Iris pigment epithelial cell (primary cell): Measurements from ENCODE around the gene PBXIP1.
A peak's percentile ranks its signal among the peaks of the same experiment; 100 is the strongest.

Experiments
- DNase-seq: peaks from one replicate; pipeline ENCODE4 v3.0.0-alpha.2; 2011; ENCODE audit warnings: low read depth

The PBXIP1 gene

DNA sequence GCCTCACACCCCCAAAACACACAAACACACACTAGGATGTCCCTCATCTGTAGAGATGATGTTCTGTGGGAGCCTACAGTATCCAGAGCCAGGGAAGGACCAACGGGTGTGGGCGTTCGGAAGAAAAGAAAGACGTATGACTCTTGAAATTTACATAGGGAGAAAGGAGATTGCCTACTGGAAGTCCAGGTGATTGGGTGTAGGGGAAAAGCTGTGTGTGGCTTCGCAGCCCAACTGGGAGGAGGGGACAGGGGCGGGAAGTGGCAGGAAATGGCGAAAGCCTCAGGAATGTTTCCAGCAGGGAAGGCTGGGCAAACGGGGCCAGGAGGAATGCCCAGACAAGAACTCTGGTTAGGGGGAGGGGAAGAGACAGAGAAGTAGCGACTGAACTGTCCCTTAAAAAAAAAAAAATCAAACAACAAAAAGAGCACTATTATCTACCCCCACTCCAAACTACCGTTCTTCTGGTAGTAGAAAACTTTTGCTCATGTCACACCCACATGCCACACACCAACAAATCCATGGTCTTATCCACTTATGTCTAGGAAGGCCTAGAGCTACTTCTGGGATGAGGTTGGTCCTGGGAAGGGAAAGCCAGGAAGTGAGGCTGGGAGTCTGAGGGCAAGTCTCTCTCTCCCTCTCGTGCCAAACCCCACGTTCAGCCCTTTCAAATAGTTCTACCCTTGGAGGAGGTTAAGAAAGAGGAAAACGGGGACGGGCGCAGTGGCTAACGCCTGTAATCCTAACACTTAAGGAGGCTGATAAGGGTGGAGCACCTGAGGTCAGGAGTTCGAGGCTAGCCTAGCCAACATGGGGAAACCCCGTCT lies 16.8 kb upstream of the PBXIP1 start:
- DNase-seq, result peak; percentile 90

GRCh38 chr1:154972213-154972516 lies 16.3 kb upstream of the PBXIP1 start:
- no peak for DNase-seq

DNA sequence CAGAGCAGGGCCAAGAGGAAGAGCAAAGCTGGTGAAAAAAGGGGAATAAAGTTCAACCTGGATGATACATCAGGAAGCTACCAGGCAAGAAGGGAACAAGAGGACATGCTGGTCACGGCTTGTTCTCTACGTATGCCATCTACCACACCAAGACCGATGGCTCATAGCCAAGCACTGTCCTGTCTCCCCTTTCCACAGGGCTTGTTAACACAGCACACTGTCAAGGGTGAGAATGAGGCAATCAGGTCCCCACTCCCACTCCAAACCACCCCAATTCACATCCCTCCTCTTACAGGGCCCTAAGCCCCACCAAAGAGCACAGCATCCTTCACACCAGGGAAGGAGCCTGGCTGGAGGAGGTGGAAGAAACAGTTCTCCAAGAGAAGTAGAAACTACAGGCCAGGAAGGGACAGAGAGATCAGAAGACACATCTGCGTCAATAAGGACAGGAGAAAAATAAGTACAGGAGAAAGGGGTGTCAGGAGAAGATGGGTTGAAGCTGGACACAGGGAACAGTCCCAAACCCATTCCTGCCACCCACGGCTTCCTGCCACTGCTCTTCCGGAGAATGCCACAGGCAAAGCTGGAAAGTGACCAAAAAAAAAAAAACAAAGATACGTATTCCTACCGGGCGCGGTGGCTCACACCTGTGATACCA lies 15.6 kb upstream of the PBXIP1 start:
- DNase-seq, result peak; percentile 58

DNA sequence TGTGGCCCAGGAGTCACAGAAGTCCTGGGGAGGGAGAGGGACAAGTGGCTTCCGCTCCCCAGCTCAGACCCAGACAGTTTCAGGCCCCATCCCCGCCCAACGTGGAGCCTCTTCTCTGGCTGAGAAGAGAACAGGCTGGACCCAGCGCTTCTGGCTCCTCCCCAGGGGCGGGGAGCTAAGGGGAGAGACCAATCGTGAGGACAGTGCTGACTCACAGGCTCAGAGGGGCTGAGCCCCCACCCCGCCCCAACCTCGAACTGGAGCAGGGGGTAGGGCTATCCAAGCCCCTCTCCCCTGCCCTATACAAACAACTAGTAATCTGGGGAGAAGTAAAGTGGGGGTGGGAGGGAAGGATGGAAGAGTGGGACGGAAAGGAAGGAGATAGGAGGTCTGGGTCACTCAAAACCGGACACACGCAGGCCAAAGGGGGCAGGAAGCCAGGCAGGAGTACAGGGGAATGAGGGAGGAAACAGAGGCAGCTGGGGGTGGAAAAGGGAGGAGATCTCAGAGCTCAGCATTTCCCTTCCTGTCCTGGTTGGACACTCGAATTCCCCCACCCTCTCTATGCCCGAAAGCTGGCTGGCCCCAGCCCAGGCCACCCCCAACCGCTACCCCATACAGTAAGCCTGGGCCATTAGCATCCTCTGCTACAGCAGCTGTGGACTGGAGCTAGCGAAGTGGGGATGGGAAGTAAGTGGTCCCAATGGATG lies 14.9 kb upstream of the PBXIP1 start, which contains the start of gene SHC1:
SHC1 (minus strand) TSS at position 117 of the 710 bp plus-strand sequence. CDS start 221 bp downstream, outside the sequence.
- DNase-seq, result peak; percentile 95

- DNase-seq, result no peak
Measured at GRCh38 chr1:154969860-154970452, 14.1 kb upstream of the PBXIP1 start.

DNA sequence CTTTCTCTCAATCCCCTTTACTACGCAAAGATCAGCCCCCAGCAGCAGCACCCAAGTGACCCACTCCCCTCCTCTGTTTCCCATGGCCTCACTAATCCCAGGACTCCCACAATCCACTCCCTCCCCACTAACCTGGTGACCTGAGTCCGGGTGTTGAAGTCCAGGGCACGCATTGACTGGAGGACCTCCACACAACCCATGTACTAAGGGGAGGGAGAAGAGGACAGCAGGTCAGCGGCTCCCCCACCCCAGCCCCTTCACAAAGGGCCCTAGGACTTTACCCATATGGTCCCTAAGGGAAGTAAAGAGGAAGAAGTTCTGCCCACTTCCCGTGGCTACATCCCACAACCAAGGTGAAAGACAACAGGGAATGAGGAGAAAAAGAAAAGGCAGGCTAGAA lies 13.3 kb upstream of the PBXIP1 start:
- DNase-seq, result no peak

DNA sequence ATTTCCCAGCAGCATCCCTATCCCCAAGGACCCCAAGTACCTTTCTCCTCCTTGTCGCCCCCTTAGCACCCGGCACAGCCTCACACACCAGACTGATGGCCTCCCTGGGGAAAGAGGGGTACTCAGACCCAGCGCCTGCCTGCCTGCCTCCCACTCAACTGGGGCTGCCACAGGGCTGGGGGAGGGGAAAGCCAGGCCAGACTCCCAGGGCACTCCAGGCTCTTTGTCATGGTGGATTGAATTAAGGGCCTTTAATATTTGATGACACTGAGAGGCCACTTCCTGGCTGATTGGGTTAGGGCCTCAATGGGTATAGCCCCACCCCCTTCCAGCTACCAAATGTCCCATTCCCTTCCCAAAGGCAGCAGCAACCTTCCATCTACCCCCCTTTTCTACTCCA lies 12.8 kb upstream of the PBXIP1 start:
- DNase-seq, result no peak

- DNase-seq, result no peak
Measured at GRCh38 chr1:154967331-154967950, 11.5 kb upstream of the PBXIP1 start.

DNA sequence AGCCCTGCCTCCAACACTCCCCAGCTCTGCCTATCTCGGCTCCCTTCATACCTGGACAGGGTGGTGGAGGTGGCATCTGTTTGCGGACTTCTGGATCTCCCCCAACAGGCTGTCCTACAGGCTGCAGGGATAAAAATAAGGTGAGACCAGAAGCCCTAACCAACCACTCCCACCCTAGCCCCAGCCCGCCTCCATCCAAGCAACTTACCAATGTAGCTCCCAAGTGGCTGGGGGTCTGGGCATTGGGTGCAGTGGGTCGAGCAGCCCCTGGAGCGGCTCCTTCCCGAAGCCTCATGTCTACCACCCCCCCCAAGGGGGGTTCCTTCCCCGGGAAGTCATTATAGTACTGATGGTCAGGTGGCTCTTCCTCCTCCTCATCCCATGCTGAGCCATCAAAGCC lies 10.2 kb upstream of the PBXIP1 start:
- no peak for DNase-seq

- DNase-seq, result no peak
Measured at GRCh38 chr1:154964359-154964758, 8.5 kb upstream of the PBXIP1 start.

- DNase-seq, result no peak
Measured at GRCh38 chr1:154963643-154964042, 7.7 kb upstream of the PBXIP1 start.

DNA sequence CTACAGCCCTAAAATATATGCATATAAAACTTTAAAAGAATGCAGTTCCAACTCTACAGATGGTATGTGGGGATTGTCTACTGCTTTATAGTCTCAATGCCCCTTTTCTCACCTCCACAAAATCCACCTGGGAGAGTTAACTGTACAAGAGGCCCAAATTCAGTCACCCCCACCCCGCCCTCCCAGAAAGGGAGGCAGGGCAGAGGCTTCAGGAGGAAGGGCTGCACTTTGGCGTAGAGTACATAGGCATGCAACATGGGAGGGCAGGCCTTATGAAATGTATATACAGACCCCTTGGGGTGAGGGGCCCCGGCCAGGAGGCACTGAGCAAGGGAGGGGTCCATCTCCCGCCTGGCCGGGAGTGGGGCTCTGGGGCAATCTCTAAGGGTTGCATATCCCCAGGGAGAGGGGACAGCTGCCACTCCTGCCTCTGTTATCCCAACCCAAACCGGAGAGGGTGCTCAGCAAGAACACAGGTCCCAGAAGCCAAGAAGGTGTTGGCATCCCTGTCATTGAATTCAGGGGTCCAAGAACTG lies 7.0 kb upstream of the PBXIP1 start:
- DNase-seq, result no peak

DNA sequence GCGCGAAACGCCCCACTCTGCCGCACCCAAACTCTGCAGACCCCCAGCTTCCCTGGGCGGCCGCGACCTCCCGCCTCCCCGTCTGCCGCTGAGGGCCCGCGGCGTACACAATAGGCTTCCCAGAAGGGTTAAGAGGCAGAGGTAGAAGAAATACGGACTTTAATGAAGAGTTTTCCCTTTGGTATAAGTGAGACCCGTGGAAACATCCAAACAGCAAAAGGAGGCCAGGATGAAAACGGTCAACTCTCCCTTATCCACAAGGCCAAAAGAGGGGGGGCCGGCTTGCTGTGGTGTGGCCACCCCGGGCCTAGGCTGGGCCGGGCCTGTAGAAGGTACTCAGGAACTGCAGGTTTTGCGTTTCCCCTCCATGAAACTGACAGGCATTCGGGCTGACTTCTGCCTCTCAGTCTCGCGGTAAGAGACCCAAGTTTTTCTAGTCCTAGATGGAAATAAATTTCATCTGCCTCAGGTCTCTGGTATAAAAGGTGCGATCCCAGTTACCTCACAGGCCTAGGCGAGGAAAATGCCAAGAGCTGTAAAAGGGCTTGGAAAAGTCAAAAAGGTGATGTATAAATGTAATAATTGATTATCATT lies 6.4 kb upstream of the PBXIP1 start:
- DNase-seq, result peak; percentile 29

DNA sequence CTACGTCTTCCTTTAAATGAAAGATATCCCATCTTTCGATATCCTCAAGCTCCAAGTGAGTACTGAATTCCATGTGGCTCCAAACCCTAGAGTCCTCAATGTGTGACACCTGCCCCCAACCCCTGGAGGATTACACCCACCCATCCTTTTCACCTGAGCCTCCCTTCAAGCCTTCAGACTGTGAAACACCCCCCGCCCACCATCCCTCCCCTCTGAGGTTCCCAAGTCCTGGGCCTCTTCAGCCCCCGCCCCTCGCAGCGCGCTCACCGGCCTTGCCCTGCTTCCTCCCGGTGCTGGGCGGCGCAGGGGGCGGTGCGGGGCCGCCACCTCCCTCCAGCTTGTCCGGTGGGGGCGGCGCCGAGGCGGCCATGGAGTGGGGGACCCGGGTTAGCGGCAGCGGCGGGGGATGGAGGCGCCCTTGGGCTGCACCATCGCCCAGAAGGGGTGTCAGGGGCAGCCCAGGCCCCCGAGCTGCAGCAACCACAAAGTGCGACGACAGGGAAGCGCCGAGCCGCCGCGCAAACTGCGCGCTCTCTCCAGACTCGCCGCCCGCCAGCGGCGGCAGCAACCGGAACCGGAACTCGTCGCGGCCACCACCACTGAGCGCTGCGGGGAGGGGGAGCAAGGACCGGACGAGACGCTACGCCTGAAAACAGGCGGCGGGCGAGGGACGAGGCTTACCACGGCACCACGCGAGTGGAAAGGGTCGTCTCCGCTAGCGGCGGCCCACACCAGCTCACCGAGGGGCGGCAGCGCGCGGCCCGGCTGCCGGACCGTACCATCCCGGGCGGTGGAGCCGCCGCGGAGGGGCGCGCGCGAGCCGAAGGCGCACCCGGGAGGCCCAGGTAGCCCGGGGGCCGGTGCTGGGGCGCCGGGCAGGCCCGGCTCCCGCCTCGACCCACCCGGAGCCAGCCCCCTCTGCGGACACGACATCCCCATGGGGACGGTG lies 5.6 kb upstream of the PBXIP1 start, which contains the start of gene PYGO2:
PYGO2 (minus strand) TSS at position 576 of the 949 bp plus-strand sequence; CDS start at position 370, 206 bp downstream.
- peak; percentile 78 for DNase-seq

- DNase-seq, result no peak
Measured at GRCh38 chr1:154960446-154961136, 4.7 kb upstream of the PBXIP1 start.

- no peak for DNase-seq
Measured at GRCh38 chr1:154959426-154959780, 3.5 kb upstream of the PBXIP1 start.

DNA sequence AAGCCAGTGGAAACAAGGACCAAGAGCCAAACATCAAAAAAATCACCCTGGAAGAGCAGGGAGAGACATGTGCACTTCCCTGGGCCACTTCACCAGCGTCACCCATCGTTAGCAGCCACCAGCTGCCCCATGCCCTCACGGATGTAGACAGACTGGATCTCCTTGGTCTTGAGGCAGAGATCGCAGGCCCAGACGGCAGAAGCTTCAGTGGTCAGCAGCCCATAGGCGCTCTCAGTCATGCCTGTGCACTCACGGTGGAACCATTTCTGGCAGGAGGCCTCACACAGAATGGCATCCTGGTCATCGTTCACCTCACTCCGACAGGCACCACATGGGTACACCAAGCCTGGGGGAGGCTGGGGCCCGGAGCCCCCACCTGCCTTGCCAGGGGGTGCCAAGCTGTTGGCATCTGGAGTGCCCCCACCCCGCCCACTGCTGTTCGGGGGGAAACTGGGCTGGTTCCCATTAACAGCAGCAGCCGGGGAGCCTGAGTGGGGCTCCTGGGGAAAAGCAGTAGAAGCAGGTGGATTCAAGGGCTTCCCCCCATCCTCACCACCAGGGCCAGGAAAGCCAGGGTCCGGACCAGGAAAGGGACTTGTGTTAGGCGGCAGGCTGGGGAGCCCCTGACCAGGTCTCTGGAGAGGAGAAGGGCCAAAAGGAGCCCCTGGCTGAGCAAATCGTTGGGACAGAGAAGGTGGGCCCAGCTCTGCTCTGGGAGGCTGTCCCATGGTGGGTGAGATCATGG lies 3.0 kb upstream of the PBXIP1 start:
- no peak for DNase-seq

DNA sequence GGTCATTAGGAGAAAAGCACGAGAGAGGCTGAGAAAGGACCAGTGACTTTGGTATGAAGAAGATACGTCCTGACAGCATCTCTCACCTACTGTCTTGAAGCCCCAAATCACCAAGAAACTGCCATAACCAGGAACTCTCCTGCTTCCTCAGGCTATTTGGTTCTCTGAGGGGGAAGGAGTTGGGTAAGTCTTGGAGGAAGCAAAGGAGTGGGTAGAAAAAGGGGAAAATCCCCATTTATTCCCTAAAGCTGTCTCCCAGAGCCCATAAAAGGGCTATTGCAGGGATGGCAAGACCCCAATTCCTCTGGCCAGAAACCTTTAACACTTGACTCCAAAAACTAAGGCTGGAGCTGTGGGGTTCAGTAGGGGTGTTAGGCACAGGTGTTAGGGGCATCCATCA lies 2.1 kb upstream of the PBXIP1 start:
- DNase-seq, result no peak

DNA sequence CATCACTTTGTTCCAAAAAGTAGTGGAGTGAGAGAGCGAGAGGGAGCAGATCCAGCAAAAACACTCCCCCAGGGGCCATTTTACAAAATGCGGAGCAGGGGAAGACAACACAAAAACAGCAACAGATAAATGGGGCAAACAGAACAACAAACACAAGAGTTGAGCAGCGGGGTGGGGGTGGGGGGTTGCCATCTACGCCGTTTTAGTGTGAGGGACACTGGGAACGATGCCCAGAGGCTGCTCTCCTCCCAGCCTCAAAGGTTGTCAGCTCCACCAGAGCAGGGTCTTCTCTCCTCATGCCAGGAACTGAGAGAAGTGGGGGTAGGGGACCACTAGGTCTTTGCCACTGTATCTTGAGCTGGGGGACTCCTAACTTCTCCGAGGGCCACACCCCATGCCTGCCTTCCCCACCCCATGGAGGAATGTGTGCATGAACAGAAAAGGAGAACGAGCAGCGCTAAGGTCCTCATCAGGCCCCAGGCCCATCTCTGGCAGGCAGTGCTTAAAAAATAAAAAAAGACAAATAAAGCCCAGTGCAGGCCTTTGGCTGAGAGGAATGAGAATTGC lies 1.3 kb upstream of the PBXIP1 start:
- DNase-seq, result no peak
